ENCODE results near the gene GLTPD2.
"Not testable (repeated sequence)": the region's sequence is repeated elsewhere in the genome, so short reads cannot be mapped to it uniquely, and the experiment has no call there.

The GLTPD2 gene

DNA sequence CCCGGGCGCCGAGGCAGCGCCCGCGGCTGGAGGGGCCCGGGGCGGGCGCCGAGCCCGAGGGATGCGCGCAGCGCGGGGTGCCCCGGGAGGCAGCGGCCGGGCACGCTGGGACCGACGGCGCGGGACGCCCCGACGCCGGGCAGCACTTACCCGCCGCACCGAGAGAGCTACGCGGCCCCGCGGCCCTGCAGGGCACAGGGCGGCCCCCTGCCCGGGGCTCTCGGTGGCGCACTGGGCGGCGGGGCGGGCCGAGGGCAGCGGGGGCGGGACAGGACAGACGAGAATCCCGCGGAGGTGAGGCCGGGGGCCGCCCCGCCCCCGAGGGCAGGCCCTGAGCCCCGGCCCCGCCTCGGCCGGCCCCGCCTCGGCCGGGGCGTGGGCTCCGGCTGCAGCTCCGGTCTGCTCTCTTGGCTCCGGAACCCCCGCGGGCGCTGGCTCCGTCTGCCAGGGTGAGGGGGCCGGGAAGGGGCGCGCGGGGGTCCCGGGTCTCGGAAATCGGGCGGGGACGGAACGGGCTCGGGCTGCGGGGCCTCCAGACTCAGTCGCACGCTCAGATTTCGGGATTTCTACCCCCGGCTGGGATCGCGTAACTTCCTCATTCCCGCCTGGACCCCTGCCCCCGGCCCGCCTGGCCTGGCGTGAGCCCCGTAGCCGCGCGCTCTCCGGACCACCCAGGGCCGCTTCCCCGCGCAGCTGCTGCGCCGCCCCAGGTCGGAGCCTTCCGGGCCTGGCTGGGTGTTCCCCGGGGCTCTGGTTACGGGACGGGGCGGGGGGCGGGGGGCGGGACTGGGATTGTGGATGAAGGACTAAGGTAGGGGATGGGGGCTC, 18.2 kb downstream of the GLTPD2 start, which contains the start of gene PLD2:
TSS of gene PLD2 (plus strand) at position 376 of the 828 bp plus-strand sequence. CDS start 621 bp downstream, outside the sequence.
- DNase-seq (ENCODE audit: low spot score in 2 of 2), result peak; percentile 81 to 95
- H3K27me3 ChIP-seq (ENCODE audit: low read depth), result no peaks in the 10 kb centered on the region
- in situ Hi-C loops (cut with MboI; ENCODE audit: low sequenced_read_pairs), result no loop called here
- H3K36me3 ChIP-seq (replicated peaks), result peaks cover 17% of the 10 kb centered on the region
- no peaks in the 10 kb centered on the region for H3K9me3 ChIP-seq
- H3K4me3 ChIP-seq, result peak within 1 kb of the TSS; percentile 77
- no peaks in the 10 kb centered on the region for H3K4me1 ChIP-seq

DNA sequence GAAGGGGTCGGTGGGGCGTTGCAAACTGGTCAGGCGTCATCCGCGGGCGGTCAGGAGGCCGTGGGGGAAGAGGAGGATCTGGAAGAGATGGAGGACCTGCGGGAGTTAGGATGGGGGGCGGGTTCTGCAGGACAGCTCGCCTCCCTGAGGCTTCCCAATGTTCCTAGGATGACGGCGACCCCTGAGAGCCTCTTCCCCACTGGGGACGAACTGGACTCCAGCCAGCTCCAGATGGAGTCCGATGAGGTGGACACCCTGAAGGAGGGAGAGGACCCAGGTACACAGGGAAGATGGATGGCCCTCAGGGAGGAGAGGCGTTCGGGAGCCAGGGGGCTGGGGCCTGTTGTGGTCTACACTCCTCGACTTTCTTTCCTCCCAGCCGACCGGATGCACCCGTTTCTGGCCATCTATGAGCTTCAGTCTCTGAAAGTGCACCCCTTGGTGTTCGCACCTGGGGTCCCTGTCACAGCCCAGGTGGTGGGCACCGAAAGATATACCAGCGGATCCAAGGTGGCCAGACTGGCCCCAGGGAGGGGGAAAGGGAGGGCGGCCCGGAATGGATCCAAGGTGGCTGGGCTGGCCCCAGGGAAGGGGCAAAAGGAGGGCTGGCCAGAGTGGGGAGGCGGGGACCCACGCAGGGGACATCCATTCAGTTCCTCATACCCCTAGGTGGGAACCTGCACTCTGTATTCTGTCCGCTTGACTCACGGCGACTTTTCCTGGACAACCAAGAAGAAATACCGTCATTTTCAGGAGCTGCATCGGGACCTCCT, 19.0 kb downstream of the GLTPD2 start:
- Histone ChIP-seq H3K4me1 (no peaks in the 10 kb centered on the region), H3K4me3 (peak overlapping the region; percentile 77), H3K27me3 (ENCODE audit: low read depth) (no peaks in the 10 kb centered on the region), H3K36me3 (replicated peaks) (peaks cover 17% of the 10 kb centered on the region), H3K9me3 (no peaks in the 10 kb centered on the region)
- in situ Hi-C loops (cut with MboI; ENCODE audit: low sequenced_read_pairs), result no loop called here
- DNase-seq (ENCODE audit: low spot score in 2 of 2), result no peak

DNA sequence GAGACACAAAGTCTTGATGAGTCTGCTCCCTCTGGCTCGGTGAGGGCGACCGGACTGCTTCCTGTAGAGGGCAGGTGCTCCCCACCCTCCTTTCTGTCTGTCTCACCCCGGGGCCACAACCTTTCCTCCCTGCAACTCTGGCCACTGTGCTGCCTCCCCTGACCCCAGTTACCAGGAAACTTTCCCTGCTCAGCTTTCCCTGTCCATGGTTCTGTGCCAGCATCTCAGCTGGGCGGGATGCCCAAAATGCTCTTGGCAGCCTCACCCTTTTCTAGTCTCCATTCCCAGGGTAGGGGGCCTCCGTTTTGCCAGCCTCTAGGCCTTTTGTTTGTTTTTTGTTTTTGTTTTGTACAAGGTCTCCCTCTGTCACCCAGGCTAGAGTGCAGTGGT, 19.6 kb downstream of the GLTPD2 start:
- DNase-seq (ENCODE audit: low spot score in 2 of 2), result no peak
- peaks cover 17% of the 10 kb centered on the region for H3K36me3 ChIP-seq (replicated peaks)
- no peak overlapping the region for H3K4me3 ChIP-seq
- no peaks in the 10 kb centered on the region for H3K9me3 ChIP-seq
- H3K27me3 ChIP-seq (ENCODE audit: low read depth), result no peaks in the 10 kb centered on the region
- in situ Hi-C loops (cut with MboI; ENCODE audit: low sequenced_read_pairs), result no loop called here
- H3K4me1 ChIP-seq, result no peaks in the 10 kb centered on the region

DNA sequence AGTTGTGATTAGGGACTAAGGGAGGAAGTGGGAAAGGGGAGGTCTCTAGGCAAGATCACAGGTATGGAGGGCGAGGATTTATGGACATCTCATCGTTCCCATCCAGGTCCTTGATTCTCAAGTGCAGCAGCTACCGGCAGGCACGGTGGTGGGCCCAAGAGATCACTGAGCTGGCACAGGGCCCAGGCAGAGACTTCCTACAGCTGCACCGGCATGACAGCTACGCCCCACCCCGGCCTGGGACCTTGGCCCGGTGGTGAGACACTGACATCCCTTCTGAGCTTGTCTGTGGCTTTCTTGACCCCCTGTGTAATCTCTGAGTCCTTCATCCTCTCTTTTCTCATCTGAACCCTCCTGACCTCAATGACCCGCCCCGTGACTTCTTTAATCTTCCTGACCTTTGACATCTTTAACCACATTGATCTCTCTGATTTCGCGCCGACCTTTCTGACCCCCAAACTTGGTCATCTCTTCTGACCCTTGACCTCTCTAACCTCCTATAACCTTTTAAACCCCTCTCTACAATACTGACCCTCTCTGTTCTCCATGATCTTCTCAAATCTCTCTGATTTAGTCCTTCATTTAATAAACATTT, 22.0 kb downstream of the GLTPD2 start:
- H3K4me1 ChIP-seq, result no peaks in the 10 kb centered on the region
- DNase-seq (ENCODE audit: low spot score in 2 of 2), result no peak
- in situ Hi-C loops (cut with MboI; ENCODE audit: low sequenced_read_pairs), result no loop called here
- no peak overlapping the region for H3K4me3 ChIP-seq
- peaks cover 22% of the 10 kb centered on the region for H3K36me3 ChIP-seq (replicated peaks)
- H3K9me3 ChIP-seq, result no peaks in the 10 kb centered on the region
- no peaks in the 10 kb centered on the region for H3K27me3 ChIP-seq (ENCODE audit: low read depth)

DNA sequence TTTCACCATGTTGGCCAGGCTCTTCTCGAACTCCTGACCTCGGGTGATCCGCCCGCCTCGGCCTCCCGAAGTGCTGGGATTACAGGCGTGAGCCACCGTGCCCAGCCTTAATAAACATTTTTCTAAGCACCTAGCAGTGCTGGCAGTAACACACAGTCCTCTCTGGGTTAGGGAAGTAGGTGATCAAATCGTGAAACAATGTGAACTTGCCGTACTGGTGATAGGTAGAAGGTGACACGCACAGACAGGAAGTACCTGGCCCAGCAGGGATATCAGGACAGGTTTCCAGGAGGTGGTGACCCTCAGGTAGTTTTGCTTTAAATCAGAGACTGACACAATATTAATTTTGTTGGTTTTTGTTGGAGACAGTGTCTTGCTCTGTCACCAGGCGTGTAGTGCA, 22.7 kb downstream of the GLTPD2 start:
- H3K9me3 ChIP-seq, result no peaks in the 10 kb centered on the region
- no peaks in the 10 kb centered on the region for H3K4me1 ChIP-seq
- no peak overlapping the region for H3K4me3 ChIP-seq
- in situ Hi-C loops (cut with MboI; ENCODE audit: low sequenced_read_pairs), result no loop called here
- DNase-seq (ENCODE audit: low spot score in 2 of 2), result no peak
- no peaks in the 10 kb centered on the region for H3K27me3 ChIP-seq (ENCODE audit: low read depth)
- peaks cover 26% of the 10 kb centered on the region for H3K36me3 ChIP-seq (replicated peaks)

DNA sequence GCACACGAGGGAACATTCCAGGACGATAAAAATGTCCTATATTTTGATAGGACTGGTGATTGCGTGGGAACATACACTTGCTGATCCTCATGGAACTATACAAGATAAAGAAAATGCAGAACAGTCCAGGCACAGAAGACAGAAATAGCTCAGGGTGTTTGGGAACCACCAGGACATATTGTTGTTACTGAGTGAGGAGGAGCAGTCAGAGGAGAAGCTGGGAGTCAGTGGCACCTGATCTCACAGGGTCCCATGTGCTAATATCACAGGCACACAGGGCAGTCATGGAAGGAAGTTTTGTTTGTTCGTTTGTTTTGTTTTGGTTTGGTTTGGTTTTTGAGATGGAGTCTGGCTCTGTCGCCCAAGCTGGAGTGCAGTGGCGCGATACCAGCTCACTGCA, 23.9 kb downstream of the GLTPD2 start:
- Histone ChIP-seq H3K36me3 (replicated peaks) (peaks cover 34% of the 10 kb centered on the region), H3K27me3 (ENCODE audit: low read depth) (no peaks in the 10 kb centered on the region)
- in situ Hi-C loops (cut with MboI; ENCODE audit: low sequenced_read_pairs), result no loop called here

DNA sequence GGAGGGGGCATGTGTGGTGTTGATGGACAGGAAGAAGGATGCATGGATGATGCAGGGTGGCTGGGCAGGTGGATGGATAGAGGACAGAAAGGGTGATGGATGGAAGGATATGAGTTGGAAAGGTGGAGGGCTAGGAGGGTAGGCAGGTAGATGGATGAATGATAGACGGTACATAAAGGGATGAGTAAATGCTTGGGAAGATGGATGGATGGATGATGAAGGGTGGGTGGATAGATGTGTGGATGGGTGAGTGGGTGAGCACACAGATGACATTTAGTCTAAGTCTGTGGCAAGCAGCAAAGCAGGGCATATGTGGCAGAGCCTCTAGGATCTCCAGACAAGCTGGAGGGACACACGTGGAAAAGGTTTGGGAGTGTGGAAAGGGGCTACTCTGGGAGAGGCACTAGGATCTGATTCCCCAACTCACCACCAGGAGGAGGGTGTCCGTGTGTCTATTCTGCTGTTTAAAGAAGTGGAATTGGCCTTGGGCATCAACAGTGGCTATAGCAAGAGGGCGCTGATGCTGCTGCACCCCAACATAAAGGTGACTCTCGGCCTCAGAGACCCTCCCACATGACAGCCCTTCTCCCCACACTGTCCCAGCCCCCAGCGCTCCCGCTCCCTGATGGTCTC, 26.4 kb downstream of the GLTPD2 start:
- in situ Hi-C loops (cut with MboI; ENCODE audit: low sequenced_read_pairs), result no loop called here
- Histone ChIP-seq H3K27me3 (ENCODE audit: low read depth) (no peaks in the 10 kb centered on the region), H3K9me3 (no peaks in the 10 kb centered on the region), H3K4me3 (no peak overlapping the region), H3K4me1 (no peaks in the 10 kb centered on the region), H3K36me3 (replicated peaks) (peaks cover 25% of the 10 kb centered on the region)
- DNase-seq (ENCODE audit: low spot score in 2 of 2), result no peak

More for the DNA sequence above, 23.9 kb downstream of the GLTPD2 start:
- no peak for DNase-seq (ENCODE audit: low spot score in 2 of 2)
- Histone ChIP-seq H3K4me3 (no peak overlapping the region), H3K9me3 (no peaks in the 10 kb centered on the region), H3K4me1 (no peaks in the 10 kb centered on the region)

DNA sequence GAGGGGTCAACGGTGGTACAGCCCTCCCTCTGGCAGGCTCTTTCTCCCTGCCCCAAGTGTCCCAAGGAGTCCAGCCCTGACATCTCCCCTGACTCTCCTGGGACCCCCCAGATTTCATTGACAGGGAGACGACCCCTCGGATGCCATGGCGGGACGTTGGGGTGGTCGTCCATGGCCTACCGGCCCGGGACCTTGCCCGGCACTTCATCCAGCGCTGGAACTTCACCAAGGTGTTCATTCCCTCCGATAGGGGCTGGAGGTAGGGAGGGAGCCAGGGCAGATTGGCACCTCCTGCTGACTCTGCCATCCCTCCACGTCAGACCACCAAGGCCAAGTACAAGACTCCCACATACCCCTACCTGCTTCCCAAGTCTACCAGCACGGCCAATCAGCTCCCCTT, 28.1 kb downstream of the GLTPD2 start:
- no peaks in the 10 kb centered on the region for H3K4me1 ChIP-seq
- H3K9me3 ChIP-seq, result no peaks in the 10 kb centered on the region
- DNase-seq (ENCODE audit: low spot score in 2 of 2), result no peak
- no peak overlapping the region for H3K4me3 ChIP-seq
- in situ Hi-C loops (cut with MboI; ENCODE audit: low sequenced_read_pairs), result no loop called here
- no peaks in the 10 kb centered on the region for H3K27me3 ChIP-seq (ENCODE audit: low read depth)
- H3K36me3 ChIP-seq (replicated peaks), result peaks cover 16% of the 10 kb centered on the region

DNA sequence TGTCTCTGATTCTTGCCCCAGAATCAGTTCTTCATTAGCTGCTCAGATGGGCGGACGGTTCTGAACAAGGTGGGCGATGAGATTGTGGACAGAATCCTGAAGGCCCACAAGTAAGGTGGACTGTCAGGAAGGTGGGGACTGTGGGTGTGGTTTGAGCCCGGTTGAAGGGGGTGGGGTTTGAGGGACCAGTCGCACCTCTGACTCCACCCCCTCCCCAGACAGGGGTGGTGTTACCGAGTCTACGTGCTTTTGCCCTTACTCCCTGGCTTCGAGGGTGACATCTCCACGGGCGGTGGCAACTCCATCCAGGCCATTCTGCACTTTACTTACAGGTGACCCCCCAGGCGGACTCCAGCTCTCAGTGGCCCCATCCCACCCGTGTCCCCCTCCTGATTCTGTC, 29.5 kb downstream of the GLTPD2 start:
- Histone ChIP-seq H3K27me3 (ENCODE audit: low read depth) (no peaks in the 10 kb centered on the region), H3K36me3 (replicated peaks) (peaks cover 16% of the 10 kb centered on the region), H3K4me3 (no peak overlapping the region), H3K4me1 (no peaks in the 10 kb centered on the region), H3K9me3 (no peaks in the 10 kb centered on the region)
- DNase-seq (ENCODE audit: low spot score in 2 of 2), result peak in 1 of 2 experiments; percentile 31
- in situ Hi-C loops (cut with MboI; ENCODE audit: low sequenced_read_pairs), result no loop called here

DNA sequence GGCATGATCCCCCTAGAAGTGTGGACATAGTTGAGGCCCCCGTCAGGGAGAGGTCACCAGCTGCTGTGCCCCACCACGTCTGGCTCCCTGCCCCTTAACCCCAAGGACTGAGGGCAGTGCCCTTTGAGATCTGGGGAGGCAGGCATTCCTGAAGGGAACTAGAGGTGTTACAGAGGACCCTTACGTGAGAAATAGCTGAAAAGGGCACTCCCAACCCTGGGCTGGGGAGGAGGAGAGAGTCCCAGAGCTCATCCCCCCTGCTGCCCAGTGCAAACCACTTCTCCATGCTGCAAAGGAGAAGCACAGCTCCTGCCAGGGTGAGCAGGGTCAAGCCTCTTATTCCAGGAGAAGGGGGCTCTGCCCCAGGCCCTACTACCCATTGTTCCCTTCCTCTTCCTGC, 34.1 kb downstream of the GLTPD2 start:
- in situ Hi-C loops (cut with MboI; ENCODE audit: low sequenced_read_pairs), result no loop called here
- H3K36me3 ChIP-seq (replicated peaks), result no peaks in the 10 kb centered on the region; the same call in 1 of the 2 replicates

DNA sequence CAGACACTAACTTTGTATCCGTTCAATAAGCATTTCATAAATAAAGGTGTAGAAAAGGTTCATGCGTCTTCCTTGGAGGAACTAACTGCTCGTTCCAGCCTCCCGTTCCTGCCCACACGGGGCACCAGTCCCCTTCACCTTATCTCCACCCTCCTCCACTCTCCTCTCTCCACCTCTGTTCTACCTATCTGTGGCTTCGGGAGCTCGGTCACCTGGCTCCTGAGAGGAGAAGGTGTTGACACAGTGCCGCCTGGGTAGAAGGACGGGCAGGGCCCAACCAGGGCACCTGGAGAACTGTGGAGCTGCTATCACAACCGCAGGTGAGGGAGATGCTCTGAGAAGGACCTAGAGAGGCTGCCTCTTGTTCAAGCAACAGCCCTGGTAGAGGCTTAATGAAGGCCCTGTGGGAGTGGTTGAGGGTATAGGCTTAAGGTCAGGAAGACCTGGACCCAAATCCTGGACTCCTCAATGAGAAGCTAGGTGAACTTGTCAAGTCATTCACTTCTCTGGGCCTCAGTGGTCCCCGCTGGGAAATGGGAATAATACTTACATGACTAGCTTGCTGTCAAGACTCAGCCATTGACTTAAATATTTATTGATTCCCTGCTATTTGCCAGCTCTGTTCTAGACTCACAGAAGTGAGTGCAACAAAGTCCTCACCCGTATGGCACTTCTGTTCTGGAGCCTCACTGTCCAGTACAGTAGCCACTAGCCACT, 34.8 kb downstream of the GLTPD2 start:
- Histone ChIP-seq H3K27me3 (ENCODE audit: low read depth) (no peaks in the 10 kb centered on the region), H3K36me3 (replicated peaks) (no peaks in the 10 kb centered on the region), H3K4me3 (no peak overlapping the region), H3K4me1 (no peaks in the 10 kb centered on the region), H3K9me3 (no peaks in the 10 kb centered on the region)
- no peak for DNase-seq (ENCODE audit: low spot score in 2 of 2)
- in situ Hi-C loops (cut with MboI; ENCODE audit: low sequenced_read_pairs), result no loop called here

More for the DNA sequence above, 34.1 kb downstream of the GLTPD2 start:
- Histone ChIP-seq H3K9me3 (no peaks in the 10 kb centered on the region), H3K4me3 (no peak overlapping the region), H3K27me3 (ENCODE audit: low read depth) (no peaks in the 10 kb centered on the region), H3K4me1 (no peaks in the 10 kb centered on the region)
- DNase-seq (ENCODE audit: low spot score in 2 of 2), result no peak

DNA sequence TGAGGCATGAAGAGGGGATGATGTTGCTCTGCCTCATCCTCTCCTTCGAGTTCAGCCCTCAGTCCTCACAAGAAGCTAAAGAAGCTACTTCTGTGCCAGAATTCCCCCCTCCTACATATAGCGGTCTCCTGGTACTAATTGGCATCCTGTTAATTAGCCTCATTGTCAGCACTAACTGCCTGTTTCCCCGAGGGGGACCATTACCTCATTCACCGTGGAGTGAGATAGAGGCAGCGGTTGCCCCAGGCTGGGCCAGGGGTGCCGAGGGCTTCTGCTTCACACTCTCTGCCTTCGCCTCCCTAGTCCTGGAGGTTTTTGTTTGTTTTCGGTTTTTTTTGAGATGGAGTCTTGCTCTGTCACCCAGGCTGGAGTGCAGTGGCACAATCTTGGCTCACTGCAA, 38.6 kb downstream of the GLTPD2 start:
- H3K4me1 ChIP-seq, result no peaks in the 10 kb centered on the region
- H3K9me3 ChIP-seq, result no peaks in the 10 kb centered on the region
- in situ Hi-C loops (cut with MboI; ENCODE audit: low sequenced_read_pairs), result no loop called here
- no peak for DNase-seq (ENCODE audit: low spot score in 2 of 2)
- H3K36me3 ChIP-seq (replicated peaks), result no peaks in the 10 kb centered on the region
- H3K27me3 ChIP-seq (ENCODE audit: low read depth), result no peaks in the 10 kb centered on the region
- H3K4me3 ChIP-seq, result no peak overlapping the region

DNA sequence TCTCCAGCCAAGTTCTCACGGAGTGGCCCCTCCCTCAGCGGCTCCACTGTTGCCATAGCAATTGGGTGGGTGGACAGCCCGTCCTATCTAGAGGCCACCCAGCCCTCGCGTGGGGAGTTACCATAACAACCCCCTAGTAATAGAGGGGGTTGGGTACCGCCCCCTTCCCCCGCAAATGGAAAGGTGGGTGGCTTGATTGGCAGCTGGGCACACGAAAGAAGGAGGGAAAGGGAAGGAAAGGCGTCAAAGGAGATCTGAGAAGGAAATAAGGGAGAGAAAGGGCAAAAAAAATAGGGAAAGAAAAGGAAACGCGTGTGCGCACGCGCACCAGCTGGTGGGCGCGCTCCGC, 44.0 kb downstream of the GLTPD2 start:
- in situ Hi-C loops (cut with MboI; ENCODE audit: low sequenced_read_pairs); DNase-seq (ENCODE audit: low spot score in 2 of 2); H3K27me3 ChIP-seq (ENCODE audit: low read depth); H3K36me3 ChIP-seq (replicated peaks); H3K4me1 ChIP-seq; H3K9me3 ChIP-seq: not testable (repeated sequence)
- H3K4me3 ChIP-seq, result peak overlapping the region; percentile 93
